BE2C (cell line): ENCODE measurements around the gene COL4A1.

Experiments used
- DNase-seq: peaks from one replicate; pipeline ENCODE4 v3.0.0-alpha.2; 2020
- H3K27me3 ChIP-seq: fragments of 250-450 bp; sonication (Bioruptor Pico); 2 replicates; pipeline ENCODE4 v1.5.1; 2020; ENCODE audit warnings: mild to moderate bottlenecking
- H3K36me3 ChIP-seq: fragments of 250-450 bp; sonication (Bioruptor Pico); 2 replicates; pipeline ENCODE4 v1.5.1; 2020; ENCODE audit warnings: mild to moderate bottlenecking
- H3K4me1 ChIP-seq: fragments of 250-450 bp; sonication (Bioruptor Pico); 2 replicates; pipeline ENCODE4 v1.5.1; 2020
- H3K4me3 ChIP-seq: 2 replicates; pipeline ENCODE4 v1.5.1; 2011; ENCODE audit warnings: low read depth, low read length
- H3K9me3 ChIP-seq: fragments of 250-450 bp; sonication (Bioruptor Pico); 2 replicates; pipeline ENCODE4 v1.5.1; 2020
- TF ChIP-seq, protein P1 (sequence below): IDR thresholded peaks from 2 replicates; pipeline ENCODE4 v1.5.1; 2012; ENCODE audit warnings: mild to moderate bottlenecking, low read depth, low read length

Gene COL4A1

DNA sequence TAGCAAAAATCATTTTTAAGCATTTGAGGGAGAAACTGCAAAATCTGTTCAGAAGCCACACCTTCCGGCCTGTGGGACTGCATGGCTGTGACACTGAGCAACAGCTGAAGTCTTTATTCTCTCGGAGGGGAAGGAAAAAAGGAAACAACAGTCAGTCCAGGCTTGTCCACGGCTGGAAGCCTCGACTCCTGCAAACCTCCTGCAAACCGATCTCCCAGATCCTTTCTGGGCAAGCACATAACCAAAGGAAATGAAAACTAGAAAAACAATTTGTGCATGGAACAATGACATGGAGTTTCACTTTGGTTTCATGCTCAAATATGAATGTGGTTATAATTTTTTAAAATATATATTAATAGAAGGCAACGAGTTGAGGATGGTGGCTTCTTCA is 1.0 kb downstream of the COL4A1 start:
- Histone ChIP-seq H3K4me1 (no peaks in the 10 kb centered on the region), H3K36me3 (no peaks in the 10 kb centered on the region), H3K9me3 (no peaks in the 10 kb centered on the region), H3K27me3 (peaks cover 98% of the 10 kb centered on the region), H3K4me3 (no peak overlapping the region)
- no peak for DNase-seq
- TF ChIP-seq, protein P1, sequence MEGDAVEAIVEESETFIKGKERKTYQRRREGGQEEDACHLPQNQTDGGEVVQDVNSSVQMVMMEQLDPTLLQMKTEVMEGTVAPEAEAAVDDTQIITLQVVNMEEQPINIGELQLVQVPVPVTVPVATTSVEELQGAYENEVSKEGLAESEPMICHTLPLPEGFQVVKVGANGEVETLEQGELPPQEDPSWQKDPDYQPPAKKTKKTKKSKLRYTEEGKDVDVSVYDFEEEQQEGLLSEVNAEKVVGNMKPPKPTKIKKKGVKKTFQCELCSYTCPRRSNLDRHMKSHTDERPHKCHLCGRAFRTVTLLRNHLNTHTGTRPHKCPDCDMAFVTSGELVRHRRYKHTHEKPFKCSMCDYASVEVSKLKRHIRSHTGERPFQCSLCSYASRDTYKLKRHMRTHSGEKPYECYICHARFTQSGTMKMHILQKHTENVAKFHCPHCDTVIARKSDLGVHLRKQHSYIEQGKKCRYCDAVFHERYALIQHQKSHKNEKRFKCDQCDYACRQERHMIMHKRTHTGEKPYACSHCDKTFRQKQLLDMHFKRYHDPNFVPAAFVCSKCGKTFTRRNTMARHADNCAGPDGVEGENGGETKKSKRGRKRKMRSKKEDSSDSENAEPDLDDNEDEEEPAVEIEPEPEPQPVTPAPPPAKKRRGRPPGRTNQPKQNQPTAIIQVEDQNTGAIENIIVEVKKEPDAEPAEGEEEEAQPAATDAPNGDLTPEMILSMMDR, result no peak

- TF ChIP-seq, protein P1, result no peak
- Histone ChIP-seq H3K27me3 (peaks cover 97% of the 10 kb centered on the region), H3K4me1 (no peaks in the 10 kb centered on the region), H3K4me3 (no peak overlapping the region), H3K36me3 (no peaks in the 10 kb centered on the region), H3K9me3 (no peaks in the 10 kb centered on the region)
- DNase-seq, result no peak
Observed at GRCh38 chr13:110305544-110305943, 1.4 kb downstream of the COL4A1 start.

DNA sequence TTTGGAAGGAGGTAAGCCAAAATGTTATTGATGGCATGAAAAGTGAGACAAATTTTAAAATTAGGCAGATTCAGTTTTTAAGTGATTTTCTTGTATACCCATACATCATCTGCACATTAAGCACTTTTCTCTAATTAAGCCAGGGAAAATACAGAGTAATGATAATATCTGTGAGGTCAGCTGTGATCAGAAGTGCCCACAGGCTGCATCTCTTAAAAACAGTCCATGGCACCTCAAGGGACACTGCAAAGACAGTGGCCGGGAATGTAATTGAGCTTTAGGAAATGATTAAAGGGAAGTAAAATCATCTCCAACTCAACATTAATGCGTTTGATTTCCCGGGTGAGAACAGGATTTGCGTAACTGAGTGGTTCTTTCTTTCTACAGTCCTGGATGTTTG is 2.0 kb downstream of the COL4A1 start:
- Histone ChIP-seq H3K9me3 (no peaks in the 10 kb centered on the region), H3K27me3 (peaks cover 97% of the 10 kb centered on the region), H3K36me3 (no peaks in the 10 kb centered on the region), H3K4me3 (no peak overlapping the region), H3K4me1 (no peaks in the 10 kb centered on the region)
- TF ChIP-seq, protein P1, result no peak
- no peak for DNase-seq

DNA sequence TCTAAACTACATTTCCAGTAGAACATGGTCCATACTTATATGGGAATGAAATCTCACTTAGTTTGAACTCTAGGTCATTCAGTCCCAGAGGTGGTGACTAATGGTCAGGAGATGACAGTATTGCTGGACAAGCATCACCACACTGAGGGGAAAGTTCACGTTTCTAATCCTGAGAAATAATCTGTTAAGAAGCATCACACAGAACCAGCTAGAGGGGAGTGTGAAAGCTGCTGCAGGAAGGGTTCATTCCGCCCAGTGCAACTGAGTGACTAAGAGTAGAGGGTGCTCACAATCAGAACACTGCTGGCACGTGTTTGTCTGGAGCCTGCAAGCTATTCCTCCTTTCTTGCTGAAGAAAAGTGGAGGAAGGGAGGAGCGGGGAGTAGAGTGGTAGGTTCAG is 2.7 kb downstream of the COL4A1 start:
- peaks cover 93% of the 10 kb centered on the region for H3K27me3 ChIP-seq
- TF ChIP-seq, protein P1, result no peak

DNA sequence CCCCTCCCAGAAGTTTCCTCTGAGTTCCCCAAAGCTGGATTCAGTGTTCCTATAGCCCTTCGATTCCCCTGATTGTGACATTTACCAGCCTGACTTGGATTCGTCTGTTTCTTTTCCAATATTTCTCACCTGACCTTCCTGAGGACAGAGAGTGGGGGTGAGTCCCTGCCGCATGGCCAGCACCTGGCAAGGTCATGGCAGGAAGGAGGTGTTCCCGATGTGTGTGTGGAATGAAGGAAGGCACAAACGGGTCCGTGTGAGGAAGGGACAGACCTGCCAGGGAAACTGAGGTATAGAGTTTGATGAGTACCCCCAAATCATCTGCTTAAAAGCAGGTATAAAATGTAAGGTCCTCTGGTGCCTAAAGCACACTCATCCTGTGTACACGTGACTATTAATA is 3.3 kb downstream of the COL4A1 start:
- TF ChIP-seq, protein P1, result no peak
- DNase-seq, result no peak
- Histone ChIP-seq H3K4me3 (no peak overlapping the region), H3K9me3 (no peaks in the 10 kb centered on the region), H3K36me3 (no peaks in the 10 kb centered on the region), H3K4me1 (no peaks in the 10 kb centered on the region), H3K27me3 (peaks cover 93% of the 10 kb centered on the region)

More for the DNA sequence above, 2.7 kb downstream of the COL4A1 start:
- no peaks in the 10 kb centered on the region for H3K4me1 ChIP-seq
- no peaks in the 10 kb centered on the region for H3K36me3 ChIP-seq
- DNase-seq, result no peak
- no peaks in the 10 kb centered on the region for H3K9me3 ChIP-seq
- no peak overlapping the region for H3K4me3 ChIP-seq

GRCh38 chr13:110302997-110303396 is 4.0 kb downstream of the COL4A1 start:
- no peaks in the 10 kb centered on the region for H3K36me3 ChIP-seq
- TF ChIP-seq, protein P1, result no peak
- no peaks in the 10 kb centered on the region for H3K4me1 ChIP-seq
- peaks cover 91% of the 10 kb centered on the region for H3K27me3 ChIP-seq
- no peaks in the 10 kb centered on the region for H3K9me3 ChIP-seq
- H3K4me3 ChIP-seq, result no peak overlapping the region
- no peak for DNase-seq
